Panc1 (cell line): ENCODE results near the gene MUC5AC. TPM values are rescaled to one million over a fixed set of nuclear protein-coding genes. Genes with fewer than 3 reads are reported as not detected.

Experiments
- ATAC-seq: fragments of 200-7000 bp; cut with Tn5 transposase; 2 replicates; pipeline ENCODE4 v1.9.1; 2020; ENCODE audit warnings: mild to moderate bottlenecking, moderate library complexity
- BruUV-seq: library from RNA; stranded (reverse); fragments of 400-500 nt; replicated peaks from 2 replicates; lab custom pipeline; 2021; lab: Mats Ljungman, UMichigan
- CTCF ChIA-PET: fragments of 300-600 bp; sonication (Branson Sonifier 250); formaldehyde crosslinking; loops from one replicate; lab custom pipeline; 2022; ENCODE audit warnings: antibody characterized with exemption; lab: Charles Lee
- POLR2A ChIA-PET: fragments of 300-600 bp; sonication (Branson Sonifier 250); formaldehyde crosslinking; loops from one replicate; lab custom pipeline; 2022; ENCODE audit warnings: antibody characterized with exemption; lab: Charles Lee
- DNase-seq: peaks from one replicate; pipeline ENCODE4 v3.0.0-alpha.2; 2010; ENCODE audit warnings: low read depth, low spot score
- H3K27ac ChIP-seq: 2 replicates; pipeline ENCODE4 v1.5.1; 2011; ENCODE audit warnings: mild to moderate bottlenecking, low read length, inconsistent platforms
- H3K27me3 ChIP-seq: fragments of 200-500 bp; sonication (Bioruptor generic); 2 replicates; pipeline ENCODE4 v1.6.0; 2014; ENCODE audit warnings: low read length, inconsistent platforms; ENCODE audit not compliant: control insufficient read depth, insufficient read depth
- H3K36me3 ChIP-seq: fragments of 200-500 bp; sonication (Bioruptor generic); 2 replicates; pipeline ENCODE4 v1.5.1; 2014; ENCODE audit warnings: inconsistent platforms, mild to moderate bottlenecking, low read length, moderate library complexity; ENCODE audit not compliant: control insufficient read depth, insufficient read depth
- H3K4me1 ChIP-seq: 2 replicates; pipeline ENCODE4 v1.5.1; 2011; ENCODE audit warnings: inconsistent platforms, mild to moderate bottlenecking, low read length, moderate library complexity; ENCODE audit not compliant: control insufficient read depth, insufficient read depth
- H3K4me3 ChIP-seq, 2 experiments: 2 replicates each; pipeline ENCODE4 v1.5.1; 2011 to 2012; ENCODE audit warnings: low read depth in 2 of 2, low read length in 2 of 2, mild to moderate bottlenecking in 2 of 2, inconsistent platforms in 1 of 2, moderate library complexity in 1 of 2
- H3K9me3 ChIP-seq: fragments of 200-500 bp; sonication (Bioruptor generic); 2 replicates; pipeline ENCODE4 v1.5.1; 2014; ENCODE audit warnings: low read depth, mild to moderate bottlenecking, inconsistent platforms, low read length, moderate library complexity; ENCODE audit not compliant: control insufficient read depth, insufficient read depth
- CTCF ChIP-seq: fragments of 450-650 bp; IDR thresholded peaks from 2 replicates; pipeline ENCODE4 v1.5.1; 2017; ENCODE audit warnings: mild to moderate bottlenecking
- POLR2AphosphoS5 ChIP-seq: IDR thresholded peaks from 2 replicates; pipeline ENCODE4 v1.6.1; 2012; ENCODE audit warnings: mild to moderate bottlenecking, low read depth, low read length, moderate library complexity
- REST ChIP-seq, 2 experiments: IDR thresholded peaks; 2 replicates each; pipeline ENCODE4 v1.6.1; 2011 to 2012; ENCODE audit warnings: low read depth in 2 of 2, control low read depth in 1 of 2, low read length in 1 of 2, mild to moderate bottlenecking in 1 of 2, moderate library complexity in 1 of 2; ENCODE audit not compliant: insufficient read depth in 1 of 2
- SIN3A ChIP-seq: IDR thresholded peaks from 2 replicates; pipeline ENCODE4 v1.6.1; 2012; ENCODE audit warnings: low read depth, mild to moderate bottlenecking, low read length, moderate library complexity, borderline replicate concordance; ENCODE audit not compliant: insufficient read depth
- TCF7L2 ChIP-seq: IDR thresholded peaks from 2 replicates; pipeline ENCODE4 v1.6.1; 2011; ENCODE audit warnings: mild to moderate bottlenecking, low read depth, low read length, inconsistent platforms
- in situ Hi-C: cut with HindIII; loops from 2 replicates; pipeline ENCODE4 v1.10.0; 2016; ENCODE audit warnings: low sequenced_read_pairs, low pct_unique_long_range_greater_than_20kb
- intact Hi-C: fragments of 100-400 bp; cut with micrococcal nuclease; formaldehyde crosslinking; loops from one replicate; pipeline ENCODE4 v1.10.0; 2022; ENCODE audit not compliant: unreplicated experiment
- total RNA-seq: library from RNA; stranded (reverse); gene quantifications from one replicate; pipeline ENCODE4 v1.2.1, GENCODE V29; 2021; ENCODE audit not compliant: unreplicated experiment

Gene MUC5AC
- total RNA-seq, 1 experiment from 2014 or later, result 0.03 TPM

- in situ Hi-C loops (no loop called here), intact Hi-C loops (no loop called here)
- Histone ChIP-seq H3K4me1 (peaks cover 26% of the 10 kb centered on the region), H3K36me3 (no peaks in the 10 kb centered on the region), H3K9me3 (peaks cover under 1% of the 10 kb centered on the region; the same call in 1 of the 2 replicates), H3K27ac (no peak overlapping the region), H3K4me3 (no peak overlapping the region), H3K27me3 (no peaks in the 10 kb centered on the region)
- CTCF ChIA-PET, result no interaction called here
- ATAC-seq (no peak), DNase-seq (no peak)
- TF ChIP-seq SIN3A, result no peak
- POLR2A ChIA-PET, result no interaction called here
- BruUV-seq, result no TSS peak
Observed at GRCh38 chr11:1160231-1161101, 2.7 kb downstream of the MUC5AC start.

- Histone ChIP-seq H3K27ac (no peak overlapping the region), H3K36me3 (no peaks in the 10 kb centered on the region), H3K27me3 (no peaks in the 10 kb centered on the region), H3K4me3 (no peak overlapping the region), H3K4me1 (peaks cover 26% of the 10 kb centered on the region), H3K9me3 (no peaks in the 10 kb centered on the region)
- in situ Hi-C loops (no loop called here), intact Hi-C loops (no loop called here)
- DNase-seq (no peak), ATAC-seq (no peak)
- no TSS peak for BruUV-seq
- ChIA-PET CTCF (no interaction called here), POLR2A (interaction anchor here (0.6 kb wide), 1 partner anchor 1984 kb away, joined by 4 read pairs; no protein-coding TSS in a partner anchor)
- TF ChIP-seq REST (IDR thresholded peaks at IDR 0.05; ENCODE audit: insufficient read depth in 1 of 2, low read depth in 2 of 2, low read length in 1 of 2) (no peak), POLR2AphosphoS5 (no peak), CTCF (no peak), SIN3A (no peak), TCF7L2 (no peak)
Observed at GRCh38 chr11:1161410-1162137, 3.8 kb downstream of the MUC5AC start.
